ENCODE measurements around the gene AGL.

DNA sequence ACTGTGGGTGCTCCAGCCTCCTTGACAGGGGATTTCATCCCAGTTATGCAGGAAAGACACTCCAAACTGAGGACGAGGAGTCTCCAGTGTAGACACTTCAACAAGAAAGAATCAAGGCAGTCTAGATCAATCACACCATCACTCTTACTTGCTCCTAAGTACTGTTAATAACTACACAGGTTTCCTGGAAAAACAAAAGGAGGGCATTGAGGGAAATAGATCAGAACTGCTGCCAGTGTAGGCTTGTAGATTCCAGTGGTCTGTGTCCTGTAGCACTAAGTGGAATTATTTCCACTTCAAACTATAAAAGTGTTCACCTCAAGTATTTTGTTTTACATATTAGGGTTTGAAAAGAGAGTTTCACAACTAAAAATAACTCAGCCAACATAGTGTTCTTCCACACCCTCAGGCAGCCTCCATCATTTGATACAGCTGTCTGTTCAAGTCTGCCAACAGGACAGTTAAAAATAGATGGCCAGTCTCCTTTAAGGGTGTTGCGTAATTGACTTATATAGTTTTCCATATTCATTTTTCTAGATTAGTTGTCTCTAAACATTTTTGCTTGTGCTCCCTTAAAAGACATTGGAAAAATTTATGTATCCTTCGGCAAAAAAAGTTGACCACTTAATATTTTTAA is 32.0 kb upstream of the AGL start:
- no peak for TF ChIP-seq CTCF (conservative IDR thresholded peaks at IDR 0.05; ENCODE audit: low read depth, low read length)
- TF ChIP-seq MAFK (IDR thresholded peaks at IDR 0.05; ENCODE audit: low read depth, low read length): no peak
- TF ChIP-seq RAD21 (IDR thresholded peaks at IDR 0.05; ENCODE audit: low read length): no peak
- TF ChIP-seq CHD1 (IDR thresholded peaks at IDR 0.05; ENCODE audit: low read depth, low read length): no peak
- no peak for TF ChIP-seq SMC3 (IDR thresholded peaks at IDR 0.05; ENCODE audit: low read depth, low read length)
- TF ChIP-seq POLR2A (IDR thresholded peaks at IDR 0.05; ENCODE audit: low read depth, low read length): no peak
- no peak for TF ChIP-seq BHLHE40 (IDR thresholded peaks at IDR 0.05; ENCODE audit: low read depth, low read length)
- no peak for TF ChIP-seq NFE2L2 (IDR thresholded peaks at IDR 0.05; ENCODE audit: low read depth, low read length)
- TF ChIP-seq ELK1 (IDR thresholded peaks at IDR 0.05; ENCODE audit: borderline replicate concordance, low read depth, low read length): no peak
- no peak for TF ChIP-seq RFX5 (IDR thresholded peaks at IDR 0.05; ENCODE audit: low read depth, low read length)

Measured in IMR-90 (cell line).